Left renal pelvis (tissue), 4 donors: Measurements from ENCODE around the gene PLPPR5. TPM values are rescaled to one million over a fixed set of nuclear protein-coding genes. Genes with fewer than 3 reads are reported as not detected.

Source experiments
- DNase-seq, 4 donors: peaks; one replicate each; pipeline ENCODE4 v3.0.0-alpha.2; 2013; ENCODE audit warnings: low read depth in 4 of 4, low spot score in 3 of 4
- polyA plus RNA-seq, 4 donors: library from polyadenylated mRNA; unstranded; fragments of 120-200 nt; gene quantifications; one replicate each; pipeline ENCODE4 v1.2.1, GENCODE V29; 2013; ENCODE audit not compliant: insufficient read length in 4 of 4

The PLPPR5 gene
- polyA plus RNA-seq, 4 donors = 1.7 to 1.9 (median 1.9) TPM

- no peak for DNase-seq
These were observed 34.7 kb downstream of the PLPPR5 start for GRCh38 chr1:98969798-98970490.

- DNase-seq = no peak
These were observed 37.5 kb downstream of the PLPPR5 start for GRCh38 chr1:98967122-98967521.

- DNase-seq = no peak
These were observed 39.3 kb downstream of the PLPPR5 start for GRCh38 chr1:98965394-98965793.

- no peak for DNase-seq
These were observed 40.5 kb downstream of the PLPPR5 start for GRCh38 chr1:98964198-98964597.

GRCh38 chr1:98963064-98963758, 41.5 kb downstream of the PLPPR5 start:
- no peak for DNase-seq

GRCh38 chr1:98962156-98962555, 42.5 kb downstream of the PLPPR5 start:
- DNase-seq = no peak

- no peak for DNase-seq
These were observed 55.0 kb downstream of the PLPPR5 start for GRCh38 chr1:98949621-98950020.

GRCh38 chr1:98949166-98949565, 55.5 kb downstream of the PLPPR5 start:
- DNase-seq = no peak

GRCh38 chr1:98947071-98947470, 57.6 kb downstream of the PLPPR5 start:
- DNase-seq = no peak

GRCh38 chr1:98940722-98941079, 64.0 kb downstream of the PLPPR5 start:
- DNase-seq = no peak

GRCh38 chr1:98940069-98940721, 64.5 kb downstream of the PLPPR5 start:
- DNase-seq = no peak

GRCh38 chr1:98939471-98939870, 65.2 kb downstream of the PLPPR5 start:
- no peak for DNase-seq

GRCh38 chr1:98937347-98937746, 67.3 kb downstream of the PLPPR5 start:
- no peak for DNase-seq

- no peak for DNase-seq
These were observed 72.5 kb downstream of the PLPPR5 start for GRCh38 chr1:98932184-98932583.

GRCh38 chr1:98931128-98931835, 73.4 kb downstream of the PLPPR5 start:
- no peak for DNase-seq

GRCh38 chr1:98929437-98929836, 75.2 kb downstream of the PLPPR5 start:
- DNase-seq = no peak

GRCh38 chr1:98926597-98926996, 78.1 kb downstream of the PLPPR5 start:
- DNase-seq = no peak

GRCh38 chr1:98924977-98925376, 79.7 kb downstream of the PLPPR5 start:
- no peak for DNase-seq

GRCh38 chr1:98923667-98924066, 81.0 kb downstream of the PLPPR5 start:
- DNase-seq = no peak

- no peak for DNase-seq
These were observed 82.8 kb downstream of the PLPPR5 start for GRCh38 chr1:98921817-98922216.

GRCh38 chr1:98920441-98921110, 84.1 kb downstream of the PLPPR5 start:
- no peak for DNase-seq
